Esophagus muscularis mucosa (tissue), 4 donors: ENCODE data around the gene FBXO24. TPM values are rescaled to one million over a fixed set of nuclear protein-coding genes. Genes with fewer than 3 reads are reported as not detected.

Source experiments
- DNase-seq: peaks from one replicate; pipeline ENCODE4 v3.0.0-alpha.2; 2017; ENCODE audit errors: extremely low spot score
- H3K27ac ChIP-seq, 4 donors: fragments of 200-600 bp; sonication (generic); replicated peaks in 1 of 4; 1 replicate in 3 of 4; 2 replicates in 1 of 4; pipeline ENCODE4 v1.5.1; 2016 to 2019; ENCODE audit warnings: mild to moderate bottlenecking in 1 of 4
- H3K27me3 ChIP-seq, 4 donors: fragments of 200-600 bp; sonication (generic); one replicate each; pipeline versions ENCODE4 v1.5.1 to v1.6.0; 2016 to 2019
- H3K36me3 ChIP-seq, 4 donors: fragments of 200-600 bp; sonication (generic); one replicate each; pipeline ENCODE4 v1.5.1; 2016 to 2019
- H3K4me1 ChIP-seq, 4 donors: fragments of 200-600 bp; sonication (generic); one replicate each; pipeline ENCODE4 v1.5.1; 2016 to 2019
- H3K4me3 ChIP-seq, 4 donors: fragments of 200-600 bp; sonication (generic); 1 replicate in 2 of 4; 2 replicates in 2 of 4; pipeline ENCODE4 v1.5.1; 2016 to 2019; ENCODE audit warnings: mild to moderate bottlenecking in 4 of 4, moderate library complexity in 1 of 4
- H3K9me3 ChIP-seq, 4 donors: fragments of 200-600 bp; sonication (generic); 1 replicate in 3 of 4; 2 replicates in 1 of 4; pipeline ENCODE4 v1.5.1; 2016 to 2019
- EP300 ChIP-seq: sonication (generic); formaldehyde crosslinking; IDR thresholded peaks from one replicate; pipeline ENCODE4 v1.6.1; 2017; ENCODE audit warnings: antibody characterized with exemption
- POLR2A ChIP-seq: fragments of 450-650 bp; IDR thresholded peaks from one replicate; pipeline ENCODE4 v1.6.1; 2017; ENCODE audit warnings: antibody characterized with exemption, moderate library complexity, mild to moderate bottlenecking, low read depth
- POLR2AphosphoS5 ChIP-seq, 2 donors: sonication (generic); formaldehyde crosslinking; IDR thresholded peaks; one replicate each; pipeline ENCODE4 v1.6.1; 2017; ENCODE audit warnings: antibody characterized with exemption in 2 of 2
- WGBS: methylation state at CpG from one replicate; pipeline ENCODE4 v1.1.5; 2018; 5-methylcytosine and 5-hydroxymethylcytosine counted together
- intact Hi-C: fragments of 100-400 bp; cut with DNase I; formaldehyde crosslinking; loops from one replicate; pipeline ENCODE4 v1.15.1; 2023
- total RNA-seq, 4 donors: library from RNA; depleted of rRNA; stranded (reverse); fragments of >200 nt; gene quantifications; one replicate each; pipeline versions ENCODE4 v1.1.0 to v1.2.1, GENCODE V29; 2016
- TF ChIP-seq, protein P1 (sequence below), 3 experiments: fragments of 200-600 bp in 2 of 3; fragments of 450-650 bp in 1 of 3; sonication (generic) in 2 of 3; IDR thresholded peaks; one replicate each; pipeline ENCODE4 v1.5.1; 2017 to 2019; ENCODE audit warnings: antibody characterized with exemption in 3 of 3, mild to moderate bottlenecking in 2 of 3, moderate library complexity in 1 of 3

The FBXO24 gene
- total RNA-seq, 4 donors from 2014 or later: 0.13 to 0.83 (median 0.48) TPM

DNA sequence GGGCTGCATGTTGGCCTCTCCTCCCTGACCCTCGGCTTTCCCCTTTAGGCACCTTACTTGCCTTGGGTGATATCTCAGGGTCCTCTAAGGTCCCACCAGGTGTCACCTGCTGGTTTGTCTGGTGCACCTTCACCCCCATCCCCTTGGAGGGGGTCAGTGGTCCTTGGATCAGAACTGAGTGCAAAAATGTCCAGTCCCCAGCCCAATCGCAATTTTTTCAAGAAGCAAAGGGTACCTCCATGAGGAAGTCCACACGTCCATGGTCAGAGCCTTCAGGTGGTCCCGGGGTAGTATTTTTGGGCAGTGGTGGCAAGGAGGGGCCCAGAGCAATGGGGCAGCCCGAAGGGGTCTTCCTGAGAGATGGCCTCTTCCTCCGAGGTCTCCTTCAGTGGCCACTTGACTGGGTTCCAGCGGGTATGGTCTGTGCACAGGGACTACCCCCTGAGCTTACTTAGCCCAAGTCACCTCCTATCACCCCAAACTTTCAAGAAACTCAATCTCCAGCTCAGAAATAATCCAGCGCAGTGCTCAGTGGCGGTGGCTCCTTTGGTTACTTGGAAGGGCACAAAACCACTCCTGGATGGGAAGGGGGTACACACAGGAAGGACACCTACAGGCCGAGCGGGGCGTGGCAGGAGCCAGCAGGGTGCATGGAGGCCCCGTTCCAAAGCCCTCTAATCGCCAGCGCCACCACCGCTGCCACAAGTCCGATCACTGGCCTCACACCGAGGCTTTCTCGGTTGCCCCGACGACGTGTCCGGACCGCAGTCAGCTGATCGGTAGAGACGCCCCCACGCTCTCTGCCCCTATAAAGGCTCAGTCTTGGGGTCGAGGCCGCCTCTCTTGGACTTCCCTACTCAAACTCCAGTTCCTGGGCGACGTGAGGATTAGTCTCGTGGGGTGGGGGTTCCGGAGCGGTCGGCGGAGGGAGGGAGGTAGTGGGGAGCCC lies 17.0 kb upstream of the FBXO24 start:
- WGBS: 37% methylated on average over 18 of the region's 36 CpGs
- peak overlapping the region in 3 of 4 donors; percentile 30 to 39 (median 38) for H3K27ac ChIP-seq
- intact Hi-C loops: no loop called here
- peak overlapping the region; percentile 39 to 57 (median 44) for H3K4me3 ChIP-seq
- H3K27me3 ChIP-seq: peaks cover 0 to 40% (median 1%) of the 10 kb centered on the region in 4 donors
- peaks cover 4 to 35% (median 19%) of the 10 kb centered on the region in 4 donors for H3K36me3 ChIP-seq
- no peak for DNase-seq
- TF ChIP-seq POLR2AphosphoS5 (IDR thresholded peaks at IDR 0.05): peak in 1 of 2 donors; percentile 10
- no peak for TF ChIP-seq POLR2A
- TF ChIP-seq, protein P1, sequence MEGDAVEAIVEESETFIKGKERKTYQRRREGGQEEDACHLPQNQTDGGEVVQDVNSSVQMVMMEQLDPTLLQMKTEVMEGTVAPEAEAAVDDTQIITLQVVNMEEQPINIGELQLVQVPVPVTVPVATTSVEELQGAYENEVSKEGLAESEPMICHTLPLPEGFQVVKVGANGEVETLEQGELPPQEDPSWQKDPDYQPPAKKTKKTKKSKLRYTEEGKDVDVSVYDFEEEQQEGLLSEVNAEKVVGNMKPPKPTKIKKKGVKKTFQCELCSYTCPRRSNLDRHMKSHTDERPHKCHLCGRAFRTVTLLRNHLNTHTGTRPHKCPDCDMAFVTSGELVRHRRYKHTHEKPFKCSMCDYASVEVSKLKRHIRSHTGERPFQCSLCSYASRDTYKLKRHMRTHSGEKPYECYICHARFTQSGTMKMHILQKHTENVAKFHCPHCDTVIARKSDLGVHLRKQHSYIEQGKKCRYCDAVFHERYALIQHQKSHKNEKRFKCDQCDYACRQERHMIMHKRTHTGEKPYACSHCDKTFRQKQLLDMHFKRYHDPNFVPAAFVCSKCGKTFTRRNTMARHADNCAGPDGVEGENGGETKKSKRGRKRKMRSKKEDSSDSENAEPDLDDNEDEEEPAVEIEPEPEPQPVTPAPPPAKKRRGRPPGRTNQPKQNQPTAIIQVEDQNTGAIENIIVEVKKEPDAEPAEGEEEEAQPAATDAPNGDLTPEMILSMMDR (IDR thresholded peaks at IDR 0.05): peak; percentile 22 to 46 (median 34)
- H3K4me1 ChIP-seq: peaks cover 13 to 38% (median 22%) of the 10 kb centered on the region in 4 donors
- no peaks in the 10 kb centered on the region for H3K9me3 ChIP-seq

DNA sequence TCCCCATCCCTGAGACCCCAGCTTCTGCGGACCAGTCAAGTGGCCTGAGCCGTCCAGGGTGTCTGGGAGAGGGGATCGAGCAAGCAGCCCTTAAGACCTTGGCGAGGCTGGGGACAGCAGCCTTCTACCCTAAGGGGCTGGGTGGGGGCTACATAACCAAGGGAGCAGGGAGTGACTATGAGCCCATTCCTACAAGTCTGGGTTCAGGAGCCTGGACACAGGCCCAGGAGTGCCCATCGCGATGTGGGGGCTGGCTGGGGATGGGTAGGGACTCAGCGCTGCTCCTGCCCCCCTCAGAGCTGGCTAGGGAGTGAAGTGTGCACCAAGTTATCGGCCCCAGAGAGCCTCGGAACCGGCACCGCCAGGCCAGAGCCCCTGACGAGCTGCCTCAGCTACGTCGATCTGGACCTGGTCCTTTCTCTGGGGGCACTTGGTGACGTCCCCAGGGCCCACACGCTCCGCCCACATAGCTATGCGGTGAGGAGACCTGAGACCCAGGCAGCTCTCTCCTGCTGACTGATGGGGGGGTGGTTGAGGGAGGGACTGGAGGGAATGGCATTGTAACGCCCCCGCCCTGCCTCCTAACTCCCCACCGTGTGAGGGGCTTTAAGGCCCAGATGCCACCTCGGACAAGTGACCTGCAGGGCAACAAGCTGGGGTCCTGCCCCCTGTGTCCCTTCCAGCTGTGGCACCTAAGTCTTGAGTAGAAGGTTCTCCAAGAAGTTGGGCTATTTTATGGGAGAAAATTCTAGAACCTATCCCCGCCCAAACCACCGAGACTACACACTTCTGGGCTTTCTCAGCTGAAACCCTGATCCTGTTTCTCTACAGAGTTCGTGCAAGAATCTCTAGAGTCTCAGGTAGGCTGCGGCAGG lies 14.9 kb upstream of the FBXO24 start:
- Histone ChIP-seq H3K9me3 (no peaks in the 10 kb centered on the region), H3K27me3 (peaks cover 0 to 53% (median 1%) of the 10 kb centered on the region in 4 donors)
- WGBS: 79% methylated on average over 22 of the region's 26 CpGs

GRCh38 chr7:100571829-100572116 lies 14.4 kb upstream of the FBXO24 start:
- no peak for DNase-seq
- TF ChIP-seq, protein P1 (IDR thresholded peaks at IDR 0.05): no peak
- TF ChIP-seq EP300 (no peak), POLR2AphosphoS5 (IDR thresholded peaks at IDR 0.05) (no peak), POLR2A (no peak)
- Histone ChIP-seq H3K4me1 (peaks cover 13 to 37% (median 21%) of the 10 kb centered on the region in 4 donors), H3K4me3 (no peak overlapping the region), H3K36me3 (peaks cover 22 to 42% (median 34%) of the 10 kb centered on the region in 4 donors), H3K27me3 (peaks cover 0 to 54% (median 1%) of the 10 kb centered on the region in 4 donors), H3K27ac (no peak overlapping the region), H3K9me3 (no peaks in the 10 kb centered on the region)
- intact Hi-C loops: no loop called here
- 93% methylated on average over 2 of the region's 2 CpGs for WGBS

More for the DNA sequence above, 14.9 kb upstream of the FBXO24 start:
- DNase-seq: no peak
- peaks cover 16 to 36% (median 30%) of the 10 kb centered on the region in 4 donors for H3K36me3 ChIP-seq
- intact Hi-C loops: no loop called here
- H3K4me3 ChIP-seq: no peak overlapping the region
- peaks cover 13 to 37% (median 21%) of the 10 kb centered on the region in 4 donors for H3K4me1 ChIP-seq
- TF ChIP-seq EP300 (no peak), POLR2AphosphoS5 (IDR thresholded peaks at IDR 0.05) (no peak), POLR2A (no peak)
- TF ChIP-seq, protein P1 (IDR thresholded peaks at IDR 0.05): no peak
- H3K27ac ChIP-seq: no peak overlapping the region

- no peak overlapping the region for H3K27ac ChIP-seq
- H3K36me3 ChIP-seq: peaks cover 28 to 48% (median 40%) of the 10 kb centered on the region in 4 donors
- 82% methylated on average over 10 of the region's 20 CpGs for WGBS
- TF ChIP-seq, protein P1 (IDR thresholded peaks at IDR 0.05): no peak
- TF ChIP-seq POLR2A (no peak), EP300 (no peak), POLR2AphosphoS5 (IDR thresholded peaks at IDR 0.05) (no peak)
- peaks cover 0 to 60% (median 1%) of the 10 kb centered on the region in 4 donors for H3K27me3 ChIP-seq
- no peaks in the 10 kb centered on the region for H3K9me3 ChIP-seq
- no peak for DNase-seq
- intact Hi-C loops: no loop called here
- no peak overlapping the region for H3K4me3 ChIP-seq
- peaks cover 13 to 36% (median 21%) of the 10 kb centered on the region in 4 donors for H3K4me1 ChIP-seq
Observed at GRCh38 chr7:100572281-100572948, 13.7 kb upstream of the FBXO24 start.
